GM12872 (cell line): ENCODE data around the gene ANKH.

Experiments used
- CTCF ChIP-seq: IDR thresholded peaks from 3 replicates; pipeline ENCODE4 v1.5.1; 2011; ENCODE audit warnings: low read depth, mild to moderate bottlenecking, low read length, moderate library complexity; ENCODE audit not compliant: insufficient read depth

Gene ANKH

GRCh38 chr5:14896131-14896530 lies 24.6 kb upstream of the ANKH start:
- TF ChIP-seq CTCF = no peak

GRCh38 chr5:14895301-14895700 lies 23.7 kb upstream of the ANKH start:
- TF ChIP-seq CTCF = no peak

DNA sequence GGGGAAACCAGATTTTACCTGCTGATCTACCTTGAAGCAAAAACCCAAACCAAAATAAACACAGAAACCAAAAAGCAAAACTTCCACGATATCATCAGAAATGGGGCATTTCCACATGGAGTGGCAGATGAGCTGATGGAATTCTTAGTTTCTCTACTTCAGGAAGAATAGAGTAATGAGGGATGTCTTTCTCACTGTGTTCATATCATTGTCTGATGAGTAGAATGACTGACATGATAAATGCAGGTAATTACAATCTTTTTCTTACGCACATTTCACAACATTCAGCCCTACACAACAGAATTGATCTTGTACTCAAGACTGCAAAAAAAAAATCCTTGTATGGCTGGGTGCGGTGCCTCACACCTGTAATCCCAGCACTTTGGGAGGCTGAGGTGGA lies 23.2 kb upstream of the ANKH start:
- TF ChIP-seq CTCF = no peak

- no peak for TF ChIP-seq CTCF
These were observed 21.8 kb upstream of the ANKH start for GRCh38 chr5:14893381-14893780.

GRCh38 chr5:14890846-14891245 lies 19.3 kb upstream of the ANKH start:
- TF ChIP-seq CTCF = no peak

DNA sequence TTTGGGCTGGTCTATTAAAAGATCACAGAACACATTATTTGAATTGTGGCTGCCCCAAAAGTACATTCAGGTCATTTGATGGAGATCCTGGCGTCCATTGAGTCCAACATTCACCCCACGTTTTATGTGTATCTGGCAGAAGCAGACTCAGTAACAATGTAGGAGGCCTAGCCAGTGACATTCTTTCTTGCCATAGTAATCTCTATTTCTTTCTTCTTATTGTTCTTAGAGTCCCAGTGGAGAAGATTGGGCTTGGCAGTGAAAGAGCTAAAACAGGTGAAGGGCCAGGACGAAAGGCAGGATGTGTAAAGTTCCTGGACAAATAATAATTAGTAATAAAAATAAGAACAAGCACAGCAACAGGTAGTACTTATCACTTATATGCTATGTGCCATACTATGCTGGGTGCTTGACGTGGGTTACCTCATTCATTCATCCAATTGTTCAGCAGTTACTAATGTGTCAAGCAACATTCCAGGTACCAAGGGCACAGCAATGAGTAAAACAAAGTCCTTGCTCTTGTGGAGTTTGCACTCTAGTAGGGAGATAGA lies 12.6 kb upstream of the ANKH start:
- no peak for TF ChIP-seq CTCF

DNA sequence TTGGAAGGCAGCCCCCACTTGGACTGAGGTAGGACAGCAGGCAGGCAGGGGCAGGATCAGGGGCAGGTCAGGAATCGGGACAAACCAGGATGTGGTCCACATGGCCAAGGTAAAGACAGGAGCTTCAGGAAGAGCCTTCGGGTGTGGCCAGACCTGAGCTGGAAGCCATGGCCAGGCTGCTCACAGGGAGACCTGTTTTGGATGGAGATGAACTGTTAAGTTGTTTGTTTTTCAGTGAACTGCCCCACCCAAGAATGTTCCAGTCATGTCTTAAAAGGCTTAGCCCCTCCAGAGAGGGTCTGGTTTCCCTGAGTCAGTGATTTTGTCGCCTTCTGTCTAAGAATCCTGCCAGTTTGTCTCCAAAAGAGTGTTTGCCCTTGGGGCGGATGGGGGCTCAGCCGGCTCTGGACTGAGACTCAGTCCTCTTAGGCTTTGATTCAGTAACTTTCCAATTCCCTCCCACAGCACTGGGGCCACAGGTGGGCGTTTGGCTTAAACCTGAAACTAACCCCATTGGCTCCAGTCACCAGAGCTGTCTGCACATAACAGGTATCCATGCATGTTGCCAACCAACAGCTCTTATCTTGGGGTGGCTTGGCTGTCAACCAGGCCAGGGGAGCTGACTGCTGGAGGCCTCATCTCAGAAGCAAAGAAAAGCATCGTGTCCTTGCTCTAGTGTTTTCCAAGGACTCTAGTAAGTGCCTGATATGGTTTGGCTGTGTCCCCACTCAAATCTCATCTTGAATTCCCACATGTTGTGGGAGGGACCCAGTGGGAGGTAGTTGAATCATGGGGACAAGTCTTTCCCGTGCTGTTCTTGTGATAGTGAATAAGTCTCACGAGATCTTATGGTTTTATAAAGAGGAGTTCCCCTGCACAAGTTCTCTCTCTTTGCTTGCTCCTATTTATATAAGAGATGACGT lies 11.3 kb upstream of the ANKH start:
- TF ChIP-seq CTCF = no peak
